K562 (cell line): Measurements from ENCODE around the gene LYPD4. TPM values are rescaled to one million over a fixed set of nuclear protein-coding genes. Genes with fewer than 3 reads are reported as not detected.

Experiments used
- ATAC-seq: fragments of 200-7000 bp; cut with Tn5 transposase; 3 replicates; pipeline ENCODE4 v1.9.1; 2020; ENCODE audit warnings: moderate library complexity
- BruUV-seq: library from RNA; stranded (reverse); fragments of 400-500 nt; replicated peaks from 2 replicates; lab custom pipeline; 2021; lab: Mats Ljungman, UMichigan
- CTCF ChIA-PET: fragments of 300-600 bp; formaldehyde crosslinking; extraction: SDS; loops from one replicate; lab custom pipeline; 2021; ENCODE audit warnings: low intra/inter-chr PET ratio; lab: Yijun Ruan, JAX
- POLR2A ChIA-PET: fragments of 300-600, 350-650 bp; sonication (Branson Sonifier 250); formaldehyde crosslinking; extraction: SDS; loops from one replicate; lab custom pipeline; 2021; ENCODE audit warnings: antibody characterized with exemption, inconsistent platforms; lab: Yijun Ruan, JAX
- DNase-seq, 4 experiments: peaks; one replicate each; pipeline versions ENCODE4 v3.0.0 to v3.0.0-alpha.2; 2011 to 2018; ENCODE audit warnings: low spot score in 3 of 4, mixed read lengths in 3 of 4; ENCODE audit errors: extremely low read depth in 1 of 4
- FAIRE-seq: peaks from 2 replicates; lab custom pipeline; 2011; peaks lifted over from hg19 to GRCh38; lab: Jason Lieb, UNC
- H2AFZ ChIP-seq: 2 replicates; pipeline ENCODE4 v1.6.0; 2011; ENCODE audit warnings: low read depth, low read length, control low read depth, inconsistent platforms
- H3K27ac ChIP-seq: fragments of 200-600 bp; 3 replicates; pipeline ENCODE4 v1.8.0; 2011; ENCODE audit warnings: low read depth, mild to moderate bottlenecking, control low read depth, inconsistent platforms, low read length, moderate library complexity, mixed read lengths; ENCODE audit errors: extremely low read depth
- H3K27me3 ChIP-seq, 2 experiments: fragments of 300-600 bp in 1 of 2; 2 replicates in 1 of 2; 3 replicates in 1 of 2; pipeline versions ENCODE4 v1.6.0 to v1.8.0; 2011; ENCODE audit warnings: inconsistent platforms in 2 of 2, low read length in 2 of 2, mild to moderate bottlenecking in 1 of 2, mixed read lengths in 1 of 2, moderate library complexity in 1 of 2; ENCODE audit not compliant: control insufficient read depth in 2 of 2, insufficient read depth in 2 of 2
- H3K36me3 ChIP-seq: fragments of 300-600 bp; 3 replicates; pipeline ENCODE4 v1.8.0; 2011; ENCODE audit warnings: mild to moderate bottlenecking, low read length, inconsistent platforms; ENCODE audit not compliant: control insufficient read depth, insufficient read depth
- H3K4me1 ChIP-seq, 2 experiments: fragments of 200-600 bp in 1 of 2; replicated peaks in 1 of 2; 2 replicates in 1 of 2; 3 replicates in 1 of 2; pipeline versions ENCODE4 v1.5.1 to v1.8.0; 2011; ENCODE audit warnings: inconsistent platforms in 2 of 2, low read length in 2 of 2, mild to moderate bottlenecking in 1 of 2, mixed read lengths in 1 of 2, moderate library complexity in 1 of 2; ENCODE audit not compliant: control insufficient read depth in 2 of 2, insufficient read depth in 2 of 2
- H3K4me2 ChIP-seq: 2 replicates; pipeline ENCODE4 v1.6.1; 2011; ENCODE audit warnings: low read length, control low read depth, inconsistent platforms, mixed read lengths; ENCODE audit not compliant: insufficient read depth
- H3K4me3 ChIP-seq: fragments of 200-600 bp; sonication (generic), shearing (Covaris generic); 2 replicates; pipeline ENCODE4 v1.5.1; 2016; ENCODE audit warnings: control low read depth, inconsistent platforms
- H3K79me2 ChIP-seq: fragments of 200-600 bp; 3 replicates; pipeline ENCODE4 v1.8.0; 2011; ENCODE audit warnings: low read length, inconsistent platforms; ENCODE audit not compliant: control insufficient read depth, insufficient read depth
- H3K9ac ChIP-seq, 2 experiments: 2 replicates each; pipeline versions ENCODE4 v1.6.0 to v1.6.1; 2011; ENCODE audit warnings: low read depth in 2 of 2, low read length in 2 of 2, control low read depth in 1 of 2, inconsistent platforms in 1 of 2, mild to moderate bottlenecking in 1 of 2, mixed read lengths in 1 of 2; ENCODE audit not compliant: insufficient read depth in 1 of 2
- H3K9me1 ChIP-seq: one replicate; pipeline ENCODE4 v1.6.0; 2011; ENCODE audit warnings: inconsistent platforms, mild to moderate bottlenecking, low read length, moderate library complexity; ENCODE audit not compliant: control insufficient read depth, insufficient read depth
- H3K9me3 ChIP-seq: replicated peaks from 2 replicates; pipeline ENCODE4 v1.5.1; 2011; ENCODE audit warnings: low read depth, low read length, inconsistent platforms; ENCODE audit not compliant: control insufficient read depth, insufficient read depth
- H4K20me1 ChIP-seq: replicated peaks from 2 replicates; pipeline ENCODE4 v1.6.1; 2011; ENCODE audit warnings: low read length, inconsistent platforms, mixed read lengths; ENCODE audit not compliant: control insufficient read depth, insufficient read depth
- ARID2 ChIP-seq: fragments of 450-650 bp; IDR thresholded peaks from 2 replicates; pipeline ENCODE4 v1.6.1; 2017; ENCODE audit warnings: antibody characterized with exemption, mild to moderate bottlenecking
- BDP1 ChIP-seq: IDR thresholded peaks from 3 replicates; pipeline ENCODE4 v1.6.1; 2011; ENCODE audit not compliant: insufficient read length, insufficient read depth
- CSDE1 ChIP-seq, 2 experiments: fragments of 450-650 bp; IDR thresholded peaks; 2 replicates each; pipeline ENCODE4 v1.6.1; 2016; ENCODE audit warnings: mild to moderate bottlenecking in 1 of 2
- HNRNPH1 ChIP-seq: fragments of 200-400 bp; formaldehyde crosslinking; optimal IDR thresholded peaks from 2 replicates; pipeline ENCODE3; 2017; ENCODE audit warnings: low read depth, mild to moderate bottlenecking, low read length, moderate library complexity
- KAT2B ChIP-seq: IDR thresholded peaks from one replicate; pipeline ENCODE4 v1.6.1; 2012; ENCODE audit warnings: low read depth, mild to moderate bottlenecking, control low read depth, inconsistent platforms, low read length, moderate library complexity
- MAFG ChIP-seq: fragments of 450-650 bp; conservative IDR thresholded peaks from 2 replicates; pipeline ENCODE4 v1.6.1; 2016; ENCODE audit warnings: missing genetic modification characterization, missing compliant biosample characterization
- SOX6 ChIP-seq: fragments of 450-650 bp; IDR thresholded peaks from 2 replicates; pipeline ENCODE4 v1.6.1; 2014; ENCODE audit warnings: mild to moderate bottlenecking
- SREBF2 ChIP-seq: sonication (generic); formaldehyde crosslinking; IDR thresholded peaks from 2 replicates; pipeline ENCODE4 v1.4.0; 2020; ENCODE audit warnings: mild to moderate bottlenecking, missing genetic modification reagents
- YY1 ChIP-seq, 3 experiments: IDR thresholded peaks; 2 replicates each; pipeline ENCODE4 v1.6.1; 2011; ENCODE audit warnings: low read length in 2 of 3, mild to moderate bottlenecking in 2 of 3, moderate library complexity in 2 of 3, borderline replicate concordance in 1 of 3, control low read depth in 1 of 3, low read depth in 1 of 3; ENCODE audit not compliant: insufficient read depth in 3 of 3, insufficient replicate concordance in 2 of 3, control insufficient read depth in 1 of 3, insufficient read length in 1 of 3; ENCODE audit errors: extremely low read depth in 1 of 3
- ZBED1 ChIP-seq: IDR thresholded peaks from 2 replicates; pipeline ENCODE4 v1.6.1; 2014
- ZNF174 ChIP-seq: fragments of 250-450 bp; sonication (Bioruptor Pico); IDR thresholded peaks from 2 replicates; pipeline ENCODE4 v1.4.0; 2020; ENCODE audit warnings: mild to moderate bottlenecking
- ZNF24 ChIP-seq: fragments of 450-650 bp; IDR thresholded peaks from 2 replicates; pipeline ENCODE4 v1.6.1; 2016
- ZNF253 ChIP-seq: fragments of 250-450 bp; sonication (Bioruptor Pico); conservative IDR thresholded peaks from 2 replicates; pipeline ENCODE4 v1.6.1; 2021; ENCODE audit warnings: mild to moderate bottlenecking
- ZNF780A ChIP-seq: fragments of 250-450 bp; sonication (Bioruptor Pico); IDR thresholded peaks from 2 replicates; pipeline ENCODE4 v1.5.0; 2021; ENCODE audit warnings: mild to moderate bottlenecking
- WGBS: fragments of 100-300 bp; shearing (Covaris generic); methylation state at CpG from one replicate; pipeline ENCODE4 v1.1.6; 2016; ENCODE audit warnings: low coverage, mixed read lengths; ENCODE audit not compliant: insufficient coverage; ENCODE audit errors: missing lambda C conversion rate; 5-methylcytosine and 5-hydroxymethylcytosine counted together
- in situ Hi-C: fragments of 300-500 bp; cut with MboI; formaldehyde crosslinking; loops from 4 replicates; pipeline ENCODE4 v1.15.0; 2018; ENCODE audit warnings: inconsistent platforms, mixed read lengths
- intact Hi-C: fragments of 100-400 bp; cut with micrococcal nuclease; formaldehyde crosslinking; loops from 2 replicates; pipeline ENCODE4 v1.14.2; 2022
- polyA plus RNA-seq, 8 experiments: library from polyadenylated mRNA; depleted of rRNA in 4 of 8; stranded (reverse) in 5 of 8; unstranded in 3 of 8; fragments of >200 nt; fragmentation: Nextera tagmentation in 2 of 8; fragmentation: Illumina TruSeq in 1 of 8; extraction: Ambion mirVana in 2 of 8; extraction: Trizol in 1 of 8; gene quantifications; 2 replicates each; pipeline versions ENCODE4 v1.2.1 to v1.2.3, GENCODE V29; 2011 to 2014; ENCODE audit warnings: inconsistent platforms in 1 of 8, missing spikeins in 1 of 8
- total RNA-seq, 7 experiments: library from RNA; depleted of rRNA in 6 of 7; stranded (reverse); fragments of >200 nt in 6 of 7; fragmentation: Illumina TruSeq in 2 of 7; extraction: Trizol in 2 of 7; gene quantifications; 2 replicates each; pipeline versions ENCODE4 v1.2.1 to v1.2.3, GENCODE V29; 2011 to 2021; ENCODE audit warnings: low replicate concordance in 1 of 7
- TF ChIP-seq, protein P1 (sequence below): fragments of 450-650 bp; formaldehyde crosslinking; IDR thresholded peaks from 2 replicates; pipeline ENCODE4 v1.4.0; 2020; ENCODE audit warnings: mild to moderate bottlenecking, moderate library complexity
- TF ChIP-seq, protein P2 (sequence below): fragments of 250-450 bp; sonication (Bioruptor Pico); IDR thresholded peaks from 2 replicates; pipeline ENCODE4 v1.6.1; 2021; ENCODE audit warnings: mild to moderate bottlenecking
- TF ChIP-seq, protein P3 (sequence below): fragments of 450-650 bp; formaldehyde crosslinking; IDR thresholded peaks from 2 replicates; pipeline ENCODE4 v1.4.0; 2020; ENCODE audit warnings: mild to moderate bottlenecking, mixed read lengths

LYPD4 gene
- total and polyA plus RNA-seq, 9 of the 15 experiments (the other 6 are each of a cell fraction or from before 2014, with no cell fraction given): 0.11 TPM; not detected in 8

- TF ChIP-seq, protein P1, sequence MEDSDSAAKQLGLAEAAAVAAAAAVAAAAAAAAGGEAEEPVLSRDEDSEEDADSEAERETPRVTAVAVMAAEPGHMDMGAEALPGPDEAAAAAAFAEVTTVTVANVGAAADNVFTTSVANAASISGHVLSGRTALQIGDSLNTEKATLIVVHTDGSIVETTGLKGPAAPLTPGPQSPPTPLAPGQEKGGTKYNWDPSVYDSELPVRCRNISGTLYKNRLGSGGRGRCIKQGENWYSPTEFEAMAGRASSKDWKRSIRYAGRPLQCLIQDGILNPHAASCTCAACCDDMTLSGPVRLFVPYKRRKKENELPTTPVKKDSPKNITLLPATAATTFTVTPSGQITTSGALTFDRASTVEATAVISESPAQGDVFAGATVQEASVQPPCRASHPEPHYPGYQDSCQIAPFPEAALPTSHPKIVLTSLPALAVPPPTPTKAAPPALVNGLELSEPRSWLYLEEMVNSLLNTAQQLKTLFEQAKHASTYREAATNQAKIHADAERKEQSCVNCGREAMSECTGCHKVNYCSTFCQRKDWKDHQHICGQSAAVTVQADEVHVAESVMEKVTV: no peak
- TF ChIP-seq ARID2: no peak
- TF ChIP-seq ZNF24: no peak
- TF ChIP-seq SOX6: peak; percentile 40; the same call in 1 of the 2 replicates
- TF ChIP-seq, protein P2, sequence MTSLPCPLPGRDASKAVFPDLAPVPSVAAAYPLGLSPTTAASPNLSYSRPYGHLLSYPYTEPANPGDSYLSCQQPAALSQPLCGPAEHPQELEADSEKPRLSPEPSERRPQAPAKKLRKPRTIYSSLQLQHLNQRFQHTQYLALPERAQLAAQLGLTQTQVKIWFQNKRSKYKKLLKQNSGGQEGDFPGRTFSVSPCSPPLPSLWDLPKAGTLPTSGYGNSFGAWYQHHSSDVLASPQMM: no peak
- TF ChIP-seq ZNF253 (CRISPR knock-in tag): no peak
These were observed 42.7 kb downstream of the LYPD4 start (continued) for GRCh38 chr19:41801792-41802211.

- ChIA-PET POLR2A (no interaction called here), CTCF (no interaction called here)
- intact Hi-C loops (no loop called here), in situ Hi-C loops (no loop called here)
- no peaks in the 10 kb centered on the region for H3K79me2 ChIP-seq
- WGBS: 0% methylated on average over 4 of the region's 4 CpGs
- no peak overlapping the region for H3K9ac ChIP-seq
- no peak for DNase-seq
- no peak for FAIRE-seq
- H3K4me1 ChIP-seq: no peaks in the 10 kb centered on the region
- BruUV-seq: no TSS peak
- no peaks in the 10 kb centered on the region for H3K9me3 ChIP-seq
- no peak overlapping the region for H3K4me2 ChIP-seq
- no peak for ATAC-seq
- no peaks in the 10 kb centered on the region for H4K20me1 ChIP-seq
- H3K4me3 ChIP-seq: no peak overlapping the region
- H3K9me1 ChIP-seq: no peaks in the 10 kb centered on the region
- no peak overlapping the region for H3K27ac ChIP-seq
- H2AFZ ChIP-seq: no peak overlapping the region
- no peak for TF ChIP-seq CSDE1 (IDR thresholded peaks at IDR 0.05)
- TF ChIP-seq ZBED1: no peak
- TF ChIP-seq ZNF174 (CRISPR knock-in tag): no peak
- no peak for TF ChIP-seq KAT2B
- TF ChIP-seq, protein P3, sequence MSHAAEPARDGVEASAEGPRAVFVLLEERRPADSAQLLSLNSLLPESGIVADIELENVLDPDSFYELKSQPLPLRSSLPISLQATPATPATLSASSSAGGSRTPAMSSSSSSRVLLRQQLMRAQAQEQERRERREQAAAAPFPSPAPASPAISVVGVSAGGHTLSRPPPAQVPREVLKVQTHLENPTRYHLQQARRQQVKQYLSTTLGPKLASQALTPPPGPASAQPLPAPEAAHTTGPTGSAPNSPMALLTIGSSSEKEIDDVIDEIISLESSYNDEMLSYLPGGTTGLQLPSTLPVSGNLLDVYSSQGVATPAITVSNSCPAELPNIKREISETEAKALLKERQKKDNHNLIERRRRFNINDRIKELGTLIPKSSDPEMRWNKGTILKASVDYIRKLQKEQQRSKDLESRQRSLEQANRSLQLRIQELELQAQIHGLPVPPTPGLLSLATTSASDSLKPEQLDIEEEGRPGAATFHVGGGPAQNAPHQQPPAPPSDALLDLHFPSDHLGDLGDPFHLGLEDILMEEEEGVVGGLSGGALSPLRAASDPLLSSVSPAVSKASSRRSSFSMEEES (CRISPR knock-in tag): no peak
- no peak for TF ChIP-seq ZNF780A (CRISPR knock-in tag)
- no peak for TF ChIP-seq MAFG (tag)
- no peak for TF ChIP-seq BDP1
- TF ChIP-seq HNRNPH1: no peak
- TF ChIP-seq YY1 (IDR thresholded peaks at IDR 0.05; ENCODE audit: borderline replicate concordance in 1 of 3, control insufficient read depth in 1 of 3, extremely low read depth in 1 of 3, insufficient read depth in 3 of 3, insufficient read length in 1 of 3, insufficient replicate concordance in 2 of 3, low read depth in 1 of 3, low read length in 2 of 3): no peak
- no peak for TF ChIP-seq SREBF2 (CRISPR knock-in tag)
- TF ChIP-seq, all 486 proteins: peak for 0
- peaks cover 7 to 33% of the 10 kb centered on the region in 2 experiments for H3K27me3 ChIP-seq
- H3K36me3 ChIP-seq: no peaks in the 10 kb centered on the region
These were observed 43.5 kb downstream of the LYPD4 start for GRCh38 chr19:41801031-41801430.
